ENCODE measurements around the gene ABCC12. TPM values are rescaled to one million over a fixed set of nuclear protein-coding genes. Genes with fewer than 3 reads are reported as not detected.

The ABCC12 gene
- total RNA-seq, 1 experiment from 2014 or later = not detected

DNA sequence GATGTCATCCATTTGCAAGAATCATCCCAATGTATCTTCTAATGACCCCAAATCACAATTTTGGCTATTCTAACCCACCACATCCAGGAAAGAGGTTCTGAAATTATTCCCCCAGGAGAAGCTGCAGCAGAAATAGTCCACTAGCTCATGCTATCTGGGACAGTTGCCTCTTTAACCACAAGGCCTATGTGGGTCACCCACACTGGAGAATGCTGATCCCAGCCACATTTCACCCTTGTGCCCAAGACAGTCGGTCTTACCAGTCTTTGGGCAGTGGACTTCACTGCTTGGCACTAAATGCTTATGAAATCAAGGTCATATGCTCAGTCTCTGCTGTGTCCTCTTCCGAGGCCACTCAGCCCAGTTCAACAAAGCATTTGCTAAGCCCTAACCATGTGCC, 27.0 kb downstream of the ABCC12 start:
- no peak overlapping the region for H3K4me3 Mint-ChIP-seq
- TF ChIP-seq, protein P1, sequence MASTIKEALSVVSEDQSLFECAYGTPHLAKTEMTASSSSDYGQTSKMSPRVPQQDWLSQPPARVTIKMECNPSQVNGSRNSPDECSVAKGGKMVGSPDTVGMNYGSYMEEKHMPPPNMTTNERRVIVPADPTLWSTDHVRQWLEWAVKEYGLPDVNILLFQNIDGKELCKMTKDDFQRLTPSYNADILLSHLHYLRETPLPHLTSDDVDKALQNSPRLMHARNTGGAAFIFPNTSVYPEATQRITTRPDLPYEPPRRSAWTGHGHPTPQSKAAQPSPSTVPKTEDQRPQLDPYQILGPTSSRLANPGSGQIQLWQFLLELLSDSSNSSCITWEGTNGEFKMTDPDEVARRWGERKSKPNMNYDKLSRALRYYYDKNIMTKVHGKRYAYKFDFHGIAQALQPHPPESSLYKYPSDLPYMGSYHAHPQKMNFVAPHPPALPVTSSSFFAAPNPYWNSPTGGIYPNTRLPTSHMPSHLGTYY (CRISPR knock-in tag; IDR thresholded peaks at IDR 0.05) = no peak
- TF ChIP-seq, protein P2, sequence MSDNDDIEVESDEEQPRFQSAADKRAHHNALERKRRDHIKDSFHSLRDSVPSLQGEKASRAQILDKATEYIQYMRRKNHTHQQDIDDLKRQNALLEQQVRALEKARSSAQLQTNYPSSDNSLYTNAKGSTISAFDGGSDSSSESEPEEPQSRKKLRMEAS (CRISPR knock-in tag; IDR thresholded peaks at IDR 0.05) = no peak
- TF ChIP-seq SP1 (CRISPR knock-in tag; conservative IDR thresholded peaks at IDR 0.05) (no peak), TP53 (CRISPR knock-in tag; IDR thresholded peaks at IDR 0.05) (no peak), CREB1 (CRISPR knock-in tag; IDR thresholded peaks at IDR 0.05) (no peak), NR2C2 (CRISPR knock-in tag; IDR thresholded peaks at IDR 0.05) (no peak), RORB (CRISPR knock-in tag; IDR thresholded peaks at IDR 0.05) (no peak), MYBL2 (CRISPR knock-in tag; IDR thresholded peaks at IDR 0.05) (no peak), SOX15 (CRISPR knock-in tag; IDR thresholded peaks at IDR 0.05) (no peak), NFYB (CRISPR knock-in tag; conservative IDR thresholded peaks at IDR 0.05; ENCODE audit: low read depth) (no peak), NR3C1 (CRISPR knock-in tag; conservative IDR thresholded peaks at IDR 0.05; ENCODE audit: low read depth) (no peak)
- TF ChIP-seq, protein P3, sequence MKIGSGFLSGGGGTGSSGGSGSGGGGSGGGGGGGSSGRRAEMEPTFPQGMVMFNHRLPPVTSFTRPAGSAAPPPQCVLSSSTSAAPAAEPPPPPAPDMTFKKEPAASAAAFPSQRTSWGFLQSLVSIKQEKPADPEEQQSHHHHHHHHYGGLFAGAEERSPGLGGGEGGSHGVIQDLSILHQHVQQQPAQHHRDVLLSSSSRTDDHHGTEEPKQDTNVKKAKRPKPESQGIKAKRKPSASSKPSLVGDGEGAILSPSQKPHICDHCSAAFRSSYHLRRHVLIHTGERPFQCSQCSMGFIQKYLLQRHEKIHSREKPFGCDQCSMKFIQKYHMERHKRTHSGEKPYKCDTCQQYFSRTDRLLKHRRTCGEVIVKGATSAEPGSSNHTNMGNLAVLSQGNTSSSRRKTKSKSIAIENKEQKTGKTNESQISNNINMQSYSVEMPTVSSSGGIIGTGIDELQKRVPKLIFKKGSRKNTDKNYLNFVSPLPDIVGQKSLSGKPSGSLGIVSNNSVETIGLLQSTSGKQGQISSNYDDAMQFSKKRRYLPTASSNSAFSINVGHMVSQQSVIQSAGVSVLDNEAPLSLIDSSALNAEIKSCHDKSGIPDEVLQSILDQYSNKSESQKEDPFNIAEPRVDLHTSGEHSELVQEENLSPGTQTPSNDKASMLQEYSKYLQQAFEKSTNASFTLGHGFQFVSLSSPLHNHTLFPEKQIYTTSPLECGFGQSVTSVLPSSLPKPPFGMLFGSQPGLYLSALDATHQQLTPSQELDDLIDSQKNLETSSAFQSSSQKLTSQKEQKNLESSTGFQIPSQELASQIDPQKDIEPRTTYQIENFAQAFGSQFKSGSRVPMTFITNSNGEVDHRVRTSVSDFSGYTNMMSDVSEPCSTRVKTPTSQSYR (CRISPR knock-in tag; IDR thresholded peaks at IDR 0.05) = no peak
- TF ChIP-seq, protein P4, sequence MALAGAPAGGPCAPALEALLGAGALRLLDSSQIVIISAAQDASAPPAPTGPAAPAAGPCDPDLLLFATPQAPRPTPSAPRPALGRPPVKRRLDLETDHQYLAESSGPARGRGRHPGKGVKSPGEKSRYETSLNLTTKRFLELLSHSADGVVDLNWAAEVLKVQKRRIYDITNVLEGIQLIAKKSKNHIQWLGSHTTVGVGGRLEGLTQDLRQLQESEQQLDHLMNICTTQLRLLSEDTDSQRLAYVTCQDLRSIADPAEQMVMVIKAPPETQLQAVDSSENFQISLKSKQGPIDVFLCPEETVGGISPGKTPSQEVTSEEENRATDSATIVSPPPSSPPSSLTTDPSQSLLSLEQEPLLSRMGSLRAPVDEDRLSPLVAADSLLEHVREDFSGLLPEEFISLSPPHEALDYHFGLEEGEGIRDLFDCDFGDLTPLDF (CRISPR knock-in tag; IDR thresholded peaks at IDR 0.05) = no peak
- TF ChIP-seq, protein P5, sequence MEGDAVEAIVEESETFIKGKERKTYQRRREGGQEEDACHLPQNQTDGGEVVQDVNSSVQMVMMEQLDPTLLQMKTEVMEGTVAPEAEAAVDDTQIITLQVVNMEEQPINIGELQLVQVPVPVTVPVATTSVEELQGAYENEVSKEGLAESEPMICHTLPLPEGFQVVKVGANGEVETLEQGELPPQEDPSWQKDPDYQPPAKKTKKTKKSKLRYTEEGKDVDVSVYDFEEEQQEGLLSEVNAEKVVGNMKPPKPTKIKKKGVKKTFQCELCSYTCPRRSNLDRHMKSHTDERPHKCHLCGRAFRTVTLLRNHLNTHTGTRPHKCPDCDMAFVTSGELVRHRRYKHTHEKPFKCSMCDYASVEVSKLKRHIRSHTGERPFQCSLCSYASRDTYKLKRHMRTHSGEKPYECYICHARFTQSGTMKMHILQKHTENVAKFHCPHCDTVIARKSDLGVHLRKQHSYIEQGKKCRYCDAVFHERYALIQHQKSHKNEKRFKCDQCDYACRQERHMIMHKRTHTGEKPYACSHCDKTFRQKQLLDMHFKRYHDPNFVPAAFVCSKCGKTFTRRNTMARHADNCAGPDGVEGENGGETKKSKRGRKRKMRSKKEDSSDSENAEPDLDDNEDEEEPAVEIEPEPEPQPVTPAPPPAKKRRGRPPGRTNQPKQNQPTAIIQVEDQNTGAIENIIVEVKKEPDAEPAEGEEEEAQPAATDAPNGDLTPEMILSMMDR (IDR thresholded peaks at IDR 0.05) = no peak
- TF ChIP-seq, protein P6, sequence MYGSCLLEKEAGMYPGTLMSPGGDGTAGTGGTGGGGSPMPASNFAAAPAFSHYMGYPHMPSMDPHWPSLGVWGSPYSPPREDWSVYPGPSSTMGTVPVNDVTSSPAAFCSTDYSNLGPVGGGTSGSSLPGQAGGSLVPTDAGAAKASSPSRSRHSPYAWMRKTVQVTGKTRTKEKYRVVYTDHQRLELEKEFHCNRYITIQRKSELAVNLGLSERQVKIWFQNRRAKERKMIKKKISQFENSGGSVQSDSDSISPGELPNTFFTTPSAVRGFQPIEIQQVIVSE (CRISPR knock-in tag; IDR thresholded peaks at IDR 0.05; ENCODE audit: borderline replicate concordance) = no peak
- ChIA-PET CTCF (no interaction called here), POLR2A (no interaction called here)
- no peaks in the 10 kb centered on the region for H3K36me3 Mint-ChIP-seq
- DNase-seq (ENCODE audit: low spot score) = no peak
- H3K9me3 Mint-ChIP-seq = no peaks in the 10 kb centered on the region
- H3K4me1 Mint-ChIP-seq = peaks cover 9% of the 10 kb centered on the region
- no peaks in the 10 kb centered on the region for H3K27me3 Mint-ChIP-seq (ENCODE audit: low read depth)
- H3K27ac Mint-ChIP-seq = no peak overlapping the region
- ATAC-seq = no peak

DNA sequence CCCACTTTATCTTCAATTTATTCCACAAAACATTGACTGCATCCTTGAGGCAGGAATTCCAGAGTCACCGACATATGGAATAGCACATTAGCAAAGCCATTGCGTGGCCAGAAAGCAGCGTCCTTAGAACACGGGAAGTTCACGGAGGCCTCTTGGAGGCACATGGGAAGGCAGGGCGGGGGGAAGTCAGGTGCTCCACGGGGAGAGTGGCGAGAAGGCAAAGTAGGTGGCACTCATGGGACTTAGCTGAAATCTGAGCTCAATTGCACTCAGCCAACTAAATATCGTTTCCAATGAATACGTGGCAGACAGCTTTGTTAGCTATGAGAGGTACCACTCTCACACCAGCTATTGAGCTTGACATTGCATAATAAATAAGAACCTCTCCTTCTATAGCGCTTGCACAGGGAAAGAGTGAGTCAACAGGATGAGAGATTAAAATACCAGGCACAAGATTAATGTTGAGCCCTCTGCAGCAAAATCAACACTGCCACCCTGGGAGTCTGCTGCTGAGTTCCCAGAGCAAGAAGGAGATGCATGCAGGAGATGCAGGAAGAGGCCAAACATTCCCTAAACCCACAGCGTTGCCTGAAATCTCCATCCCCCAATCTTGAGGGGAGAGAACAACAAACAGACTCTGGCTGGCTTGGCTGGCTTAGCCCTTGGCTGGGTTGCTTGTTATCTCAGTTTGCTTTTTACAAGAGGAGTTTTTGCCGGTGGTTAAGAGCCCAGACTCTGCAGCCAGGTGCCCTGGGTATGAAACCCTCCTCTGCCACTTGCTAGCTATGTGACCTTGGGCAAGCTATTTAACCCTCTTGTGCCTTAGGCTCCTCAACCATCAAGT, 28.8 kb downstream of the ABCC12 start:
- ATAC-seq (no peak), DNase-seq (ENCODE audit: low spot score) (no peak)
- Mint-ChIP-seq H3K27me3 (ENCODE audit: low read depth) (no peaks in the 10 kb centered on the region), H3K4me3 (no peak overlapping the region), H3K4me1 (peaks cover 9% of the 10 kb centered on the region), H3K27ac (no peak overlapping the region), H3K9me3 (no peaks in the 10 kb centered on the region), H3K36me3 (no peaks in the 10 kb centered on the region)
- ChIA-PET POLR2A (no interaction called here), CTCF (interaction anchor here (0.9 to 1.9 kb wide), 5 partner anchors 10 to 1090 kb away, joined by 3 to 7 read pairs (median 4); no protein-coding TSS in a partner anchor)
- TF ChIP-seq, protein P7, sequence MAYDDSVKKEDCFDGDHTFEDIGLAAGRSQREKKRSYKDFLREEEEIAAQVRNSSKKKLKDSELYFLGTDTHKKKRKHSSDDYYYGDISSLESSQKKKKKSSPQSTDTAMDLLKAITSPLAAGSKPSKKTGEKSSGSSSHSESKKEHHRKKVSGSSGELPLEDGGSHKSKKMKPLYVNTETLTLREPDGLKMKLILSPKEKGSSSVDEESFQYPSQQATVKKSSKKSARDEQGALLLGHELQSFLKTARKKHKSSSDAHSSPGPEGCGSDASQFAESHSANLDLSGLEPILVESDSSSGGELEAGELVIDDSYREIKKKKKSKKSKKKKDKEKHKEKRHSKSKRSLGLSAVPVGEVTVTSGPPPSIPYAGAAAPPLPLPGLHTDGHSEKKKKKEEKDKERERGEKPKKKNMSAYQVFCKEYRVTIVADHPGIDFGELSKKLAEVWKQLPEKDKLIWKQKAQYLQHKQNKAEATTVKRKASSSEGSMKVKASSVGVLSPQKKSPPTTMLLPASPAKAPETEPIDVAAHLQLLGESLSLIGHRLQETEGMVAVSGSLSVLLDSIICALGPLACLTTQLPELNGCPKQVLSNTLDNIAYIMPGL (CRISPR knock-in tag; IDR thresholded peaks at IDR 0.05) = no peak
- TF ChIP-seq TEAD1 (CRISPR knock-in tag; IDR thresholded peaks at IDR 0.05) = no peak
- TF ChIP-seq, protein P8, sequence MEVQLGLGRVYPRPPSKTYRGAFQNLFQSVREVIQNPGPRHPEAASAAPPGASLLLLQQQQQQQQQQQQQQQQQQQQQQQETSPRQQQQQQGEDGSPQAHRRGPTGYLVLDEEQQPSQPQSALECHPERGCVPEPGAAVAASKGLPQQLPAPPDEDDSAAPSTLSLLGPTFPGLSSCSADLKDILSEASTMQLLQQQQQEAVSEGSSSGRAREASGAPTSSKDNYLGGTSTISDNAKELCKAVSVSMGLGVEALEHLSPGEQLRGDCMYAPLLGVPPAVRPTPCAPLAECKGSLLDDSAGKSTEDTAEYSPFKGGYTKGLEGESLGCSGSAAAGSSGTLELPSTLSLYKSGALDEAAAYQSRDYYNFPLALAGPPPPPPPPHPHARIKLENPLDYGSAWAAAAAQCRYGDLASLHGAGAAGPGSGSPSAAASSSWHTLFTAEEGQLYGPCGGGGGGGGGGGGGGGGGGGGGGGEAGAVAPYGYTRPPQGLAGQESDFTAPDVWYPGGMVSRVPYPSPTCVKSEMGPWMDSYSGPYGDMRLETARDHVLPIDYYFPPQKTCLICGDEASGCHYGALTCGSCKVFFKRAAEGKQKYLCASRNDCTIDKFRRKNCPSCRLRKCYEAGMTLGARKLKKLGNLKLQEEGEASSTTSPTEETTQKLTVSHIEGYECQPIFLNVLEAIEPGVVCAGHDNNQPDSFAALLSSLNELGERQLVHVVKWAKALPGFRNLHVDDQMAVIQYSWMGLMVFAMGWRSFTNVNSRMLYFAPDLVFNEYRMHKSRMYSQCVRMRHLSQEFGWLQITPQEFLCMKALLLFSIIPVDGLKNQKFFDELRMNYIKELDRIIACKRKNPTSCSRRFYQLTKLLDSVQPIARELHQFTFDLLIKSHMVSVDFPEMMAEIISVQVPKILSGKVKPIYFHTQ (CRISPR knock-in tag; IDR thresholded peaks at IDR 0.05) = no peak
- TF ChIP-seq, protein P9, sequence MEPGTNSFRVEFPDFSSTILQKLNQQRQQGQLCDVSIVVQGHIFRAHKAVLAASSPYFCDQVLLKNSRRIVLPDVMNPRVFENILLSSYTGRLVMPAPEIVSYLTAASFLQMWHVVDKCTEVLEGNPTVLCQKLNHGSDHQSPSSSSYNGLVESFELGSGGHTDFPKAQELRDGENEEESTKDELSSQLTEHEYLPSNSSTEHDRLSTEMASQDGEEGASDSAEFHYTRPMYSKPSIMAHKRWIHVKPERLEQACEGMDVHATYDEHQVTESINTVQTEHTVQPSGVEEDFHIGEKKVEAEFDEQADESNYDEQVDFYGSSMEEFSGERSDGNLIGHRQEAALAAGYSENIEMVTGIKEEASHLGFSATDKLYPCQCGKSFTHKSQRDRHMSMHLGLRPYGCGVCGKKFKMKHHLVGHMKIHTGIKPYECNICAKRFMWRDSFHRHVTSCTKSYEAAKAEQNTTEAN (CRISPR knock-in tag; IDR thresholded peaks at IDR 0.05) = no peak
- TF ChIP-seq NFYB (CRISPR knock-in tag; conservative IDR thresholded peaks at IDR 0.05; ENCODE audit: low read depth) = no peak
- TF ChIP-seq NR3C1 (CRISPR knock-in tag; conservative IDR thresholded peaks at IDR 0.05; ENCODE audit: low read depth) = no peak
- TF ChIP-seq FOXP1 (CRISPR knock-in tag; IDR thresholded peaks at IDR 0.05; ENCODE audit: borderline replicate concordance) = no peak
